Osteoblast (primary cell): ENCODE data around the gene ELOA. TPM values are rescaled to one million over a fixed set of nuclear protein-coding genes. Genes with fewer than 3 reads are reported as not detected.
A peak's percentile ranks its signal among the peaks of the same experiment; 100 is the strongest.

Experiments used
- DNase-seq: peaks from one replicate; pipeline ENCODE4 v3.0.0; 2011; ENCODE audit warnings: low spot score, mixed read lengths; ENCODE audit not compliant: insufficient read length; ENCODE audit errors: missing footprints
- H2AFZ ChIP-seq: 2 replicates; pipeline ENCODE4 v1.6.0; 2011; ENCODE audit warnings: mild to moderate bottlenecking, low read length
- H3K27ac ChIP-seq: 2 replicates; pipeline ENCODE4 v1.5.1; 2011; ENCODE audit warnings: mild to moderate bottlenecking, low read depth, low read length, moderate library complexity
- H3K27me3 ChIP-seq: 2 replicates; pipeline ENCODE4 v1.6.0; 2012; ENCODE audit warnings: mild to moderate bottlenecking, control low read depth, inconsistent platforms, low read length, moderate library complexity; ENCODE audit not compliant: insufficient read depth
- H3K36me3 ChIP-seq: 2 replicates; pipeline ENCODE4 v1.5.1; 2011; ENCODE audit warnings: mild to moderate bottlenecking, low read length, control low read depth, moderate library complexity; ENCODE audit not compliant: insufficient read depth
- H3K4me1 ChIP-seq: 2 replicates; pipeline ENCODE4 v1.5.1; 2011; ENCODE audit warnings: mild to moderate bottlenecking, low read length, control low read depth, moderate library complexity; ENCODE audit not compliant: insufficient read depth
- H3K4me2 ChIP-seq: 2 replicates; pipeline ENCODE4 v1.6.0; 2011; ENCODE audit warnings: mild to moderate bottlenecking, low read length; ENCODE audit not compliant: insufficient read depth
- H3K4me3 ChIP-seq: fragments of 200-600 bp; sonication (generic); 3 replicates; pipeline ENCODE4 v1.5.1; 2012; ENCODE audit warnings: mild to moderate bottlenecking, low read length, inconsistent platforms; ENCODE audit not compliant: insufficient read depth
- H3K79me2 ChIP-seq: 2 replicates; pipeline ENCODE4 v1.6.0; 2012; ENCODE audit warnings: mild to moderate bottlenecking, low read length, control low read depth, inconsistent platforms; ENCODE audit not compliant: insufficient read depth
- H3K9me3 ChIP-seq: 2 replicates; pipeline ENCODE4 v1.5.1; 2011; ENCODE audit warnings: low read depth, low read length, control low read depth
- H4K20me1 ChIP-seq: 2 replicates; pipeline ENCODE4 v1.6.0; 2012; ENCODE audit warnings: mild to moderate bottlenecking, low read length, control low read depth; ENCODE audit not compliant: insufficient read depth
- CTCF ChIP-seq: IDR thresholded peaks from 2 replicates; pipeline ENCODE4 v1.5.1; 2011; ENCODE audit warnings: mild to moderate bottlenecking, low read depth, low read length, moderate library complexity; ENCODE audit errors: extremely low read depth
- total RNA-seq: library from RNA; depleted of rRNA; stranded (reverse); fragments of >200 nt; gene quantifications from 2 replicates; pipeline ENCODE4 v1.2.3, GENCODE V29; 2012

The ELOA gene
- total RNA-seq, 1 donor = 42.0 TPM

GRCh38 chr1:23736437-23737134, 6.7 kb upstream of the ELOA start:
- TF ChIP-seq CTCF = no peak
- Histone ChIP-seq H3K4me1 (peaks cover 8% of the 10 kb centered on the region), H4K20me1 (peaks cover 12% of the 10 kb centered on the region), H3K4me3 (no peak overlapping the region), H3K4me2 (no peak overlapping the region), H3K79me2 (peaks cover 28% of the 10 kb centered on the region), H2AFZ (no peak overlapping the region), H3K27ac (no peak overlapping the region), H3K36me3 (no peaks in the 10 kb centered on the region), H3K9me3 (no peaks in the 10 kb centered on the region), H3K27me3 (no peaks in the 10 kb centered on the region)
- no peak for DNase-seq

- Histone ChIP-seq H3K27ac (no peak overlapping the region), H3K9me3 (no peaks in the 10 kb centered on the region), H3K4me2 (no peak overlapping the region), H2AFZ (no peak overlapping the region), H3K27me3 (no peaks in the 10 kb centered on the region), H4K20me1 (peaks cover 23% of the 10 kb centered on the region), H3K79me2 (peaks cover 46% of the 10 kb centered on the region), H3K4me3 (no peak overlapping the region), H3K4me1 (peaks cover 21% of the 10 kb centered on the region), H3K36me3 (peaks cover 3% of the 10 kb centered on the region)
- TF ChIP-seq CTCF = no peak
- DNase-seq = no peak
Observed at GRCh38 chr1:23741609-23742008, 1.7 kb upstream of the ELOA start.

- H3K27me3 ChIP-seq = no peaks in the 10 kb centered on the region
- peak overlapping the region; percentile 87 for H3K4me2 ChIP-seq
- no peak for DNase-seq
- H3K4me3 ChIP-seq = peak overlapping the region; percentile 84
- H3K27ac ChIP-seq = peak overlapping the region; percentile 46
- H3K79me2 ChIP-seq = peaks cover 55% of the 10 kb centered on the region
- H3K36me3 ChIP-seq = peaks cover 3% of the 10 kb centered on the region
- H2AFZ ChIP-seq = peak overlapping the region; percentile 88
- H3K4me1 ChIP-seq = peaks cover 32% of the 10 kb centered on the region
- TF ChIP-seq CTCF = no peak
- H4K20me1 ChIP-seq = peaks cover 34% of the 10 kb centered on the region
- H3K9me3 ChIP-seq = no peaks in the 10 kb centered on the region
Observed at GRCh38 chr1:23742670-23743286, 493 bp upstream of the ELOA start.

GRCh38 chr1:23745515-23745914, 2.2 kb downstream of the ELOA start:
- peak; percentile 94 for DNase-seq
- peaks cover 34% of the 10 kb centered on the region for H3K4me1 ChIP-seq
- no peaks in the 10 kb centered on the region for H3K27me3 ChIP-seq
- no peak overlapping the region for H2AFZ ChIP-seq
- H3K4me3 ChIP-seq = no peak overlapping the region
- peak; percentile 34 for TF ChIP-seq CTCF
- peaks cover 6% of the 10 kb centered on the region for H3K36me3 ChIP-seq
- no peak overlapping the region for H3K27ac ChIP-seq
- peaks cover 76% of the 10 kb centered on the region for H3K79me2 ChIP-seq
- peak overlapping the region; percentile 87 for H3K4me2 ChIP-seq
- peaks cover 49% of the 10 kb centered on the region for H4K20me1 ChIP-seq
- no peaks in the 10 kb centered on the region for H3K9me3 ChIP-seq
